PC-9 (cell line): ENCODE data around the gene GNA12. TPM values are rescaled to one million over a fixed set of nuclear protein-coding genes. Genes with fewer than 3 reads are reported as not detected.

Experiments used
- BruUV-seq: library from RNA; stranded (reverse); fragments of 400-500 nt; replicated peaks from 2 replicates; lab custom pipeline; 2021; lab: Mats Ljungman, UMichigan
- CTCF ChIA-PET: fragments of 300-600 bp; sonication (Branson Sonifier 250); formaldehyde crosslinking; loops from one replicate; lab custom pipeline; 2022; ENCODE audit warnings: antibody characterized with exemption; lab: Charles Lee
- POLR2A ChIA-PET: fragments of 300-600 bp; sonication (Branson Sonifier 250); formaldehyde crosslinking; loops from one replicate; lab custom pipeline; 2022; ENCODE audit warnings: antibody characterized with exemption; ENCODE audit not compliant: unreplicated experiment; lab: Charles Lee
- DNase-seq, 2 experiments: peaks; one replicate each; pipeline versions ENCODE4 v3.0.0 to v3.0.0-alpha.2; 2015 to 2022; ENCODE audit warnings: mixed read lengths in 1 of 2
- H2AFZ ChIP-seq: fragments of 200-600 bp; sonication (generic); 2 replicates; pipeline ENCODE4 v1.8.1; 2017; ENCODE audit warnings: antibody characterized with exemption
- H3F3A ChIP-seq: fragments of 200-600 bp; sonication (generic); 2 replicates; pipeline ENCODE4 v1.8.1; 2017; ENCODE audit warnings: antibody characterized with exemption, mild to moderate bottlenecking, low read depth; ENCODE audit not compliant: insufficient read depth
- H3K27ac ChIP-seq: fragments of 200-600 bp; sonication (generic); 2 replicates; pipeline ENCODE4 v1.6.1; 2016; ENCODE audit warnings: mixed run types
- H3K27me3 ChIP-seq: fragments of 200-600 bp; sonication (generic); 2 replicates; pipeline ENCODE4 v1.6.1; 2016; ENCODE audit warnings: low read depth, mixed run types; ENCODE audit not compliant: insufficient read depth
- H3K36me3 ChIP-seq: fragments of 200-600 bp; sonication (generic); 2 replicates; pipeline ENCODE4 v1.6.1; 2016; ENCODE audit warnings: low read depth, mixed run types
- H3K4me1 ChIP-seq: fragments of 200-600 bp; sonication (generic); replicated peaks from 2 replicates; pipeline ENCODE4 v1.6.1; 2016; ENCODE audit warnings: mixed run types; ENCODE audit not compliant: insufficient read depth
- H3K4me2 ChIP-seq: fragments of 200-600 bp; sonication (generic); 2 replicates; pipeline ENCODE4 v1.6.1; 2017; ENCODE audit warnings: mixed run types
- H3K4me3 ChIP-seq: fragments of 200-600 bp; sonication (generic); 2 replicates; pipeline ENCODE4 v1.6.1; 2016; ENCODE audit warnings: mixed run types
- H3K79me2 ChIP-seq: fragments of 200-600 bp; sonication (generic); 2 replicates; pipeline ENCODE4 v1.6.1; 2017; ENCODE audit warnings: low read depth, mixed run types
- H3K9me2 ChIP-seq: fragments of 200-600 bp; sonication (generic); 2 replicates; pipeline ENCODE4 v1.8.1; 2017; ENCODE audit warnings: mild to moderate bottlenecking; ENCODE audit not compliant: insufficient read depth
- H3K9me3 ChIP-seq: fragments of 200-600 bp; sonication (generic); 2 replicates; pipeline ENCODE4 v1.8.1; 2016; ENCODE audit warnings: low read depth; ENCODE audit not compliant: insufficient read depth
- H4K20me1 ChIP-seq: fragments of 200-600 bp; sonication (generic); 2 replicates; pipeline ENCODE4 v1.8.1; 2017; ENCODE audit not compliant: insufficient read depth
- EZH2 ChIP-seq: fragments of 200-600 bp; sonication (generic); IDR thresholded peaks from 2 replicates; pipeline ENCODE4 v1.8.0; 2017; ENCODE audit warnings: antibody characterized with exemption, low read depth
- intact Hi-C: fragments of 100-400 bp; cut with micrococcal nuclease; formaldehyde crosslinking; loops from one replicate; pipeline ENCODE4 v1.10.0; 2022; ENCODE audit not compliant: unreplicated experiment
- total RNA-seq: library from RNA; stranded (reverse); gene quantifications from 2 replicates; pipeline ENCODE4 v1.2.3, GENCODE V29; 2021
- TF ChIP-seq, protein P1 (sequence below): fragments of 200-600 bp; sonication (generic); conservative IDR thresholded peaks from 2 replicates; pipeline ENCODE4 v1.6.1; 2017; ENCODE audit warnings: mixed run types, antibody characterized with exemption, mild to moderate bottlenecking, moderate library complexity

Gene GNA12
- total RNA-seq, 1 experiment from 2014 or later: 51.7 TPM

DNA sequence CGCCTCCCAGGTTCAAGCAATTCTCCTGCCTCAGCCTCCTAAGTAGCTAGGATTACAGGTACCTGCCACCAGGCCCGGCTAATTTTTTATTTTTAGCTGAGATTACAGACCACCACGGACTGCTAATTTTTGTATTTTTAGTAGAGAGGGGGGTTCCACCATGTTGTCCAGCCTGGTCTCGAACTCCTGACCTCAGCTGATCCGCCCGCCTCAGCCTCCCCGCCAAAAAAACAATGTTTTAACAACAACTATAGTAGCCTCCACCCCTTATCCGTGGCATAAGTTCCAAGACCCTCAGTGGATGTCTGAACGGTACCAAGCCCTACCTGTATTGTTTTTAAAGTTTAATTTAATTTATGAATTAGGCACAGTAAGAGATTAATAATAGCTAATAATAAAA is 48.2 kb downstream of the GNA12 start:
- Histone ChIP-seq H2AFZ (no peak overlapping the region), H4K20me1 (no peaks in the 10 kb centered on the region), H3K27ac (no peak overlapping the region), H3K9me2 (no peaks in the 10 kb centered on the region), H3K9me3 (no peaks in the 10 kb centered on the region), H3K4me3 (no peak overlapping the region), H3K27me3 (no peaks in the 10 kb centered on the region), H3F3A (0 out of 2 replicates have a peak, but pooled peaks cover 2% of the 10 kb centered on the region), H3K36me3 (peaks cover 22% of the 10 kb centered on the region), H3K79me2 (peaks cover 79% of the 10 kb centered on the region), H3K4me1 (peaks cover 6% of the 10 kb centered on the region), H3K4me2 (no peak overlapping the region)
- no peak for DNase-seq
- BruUV-seq: no TSS peak
- TF ChIP-seq, protein P1, sequence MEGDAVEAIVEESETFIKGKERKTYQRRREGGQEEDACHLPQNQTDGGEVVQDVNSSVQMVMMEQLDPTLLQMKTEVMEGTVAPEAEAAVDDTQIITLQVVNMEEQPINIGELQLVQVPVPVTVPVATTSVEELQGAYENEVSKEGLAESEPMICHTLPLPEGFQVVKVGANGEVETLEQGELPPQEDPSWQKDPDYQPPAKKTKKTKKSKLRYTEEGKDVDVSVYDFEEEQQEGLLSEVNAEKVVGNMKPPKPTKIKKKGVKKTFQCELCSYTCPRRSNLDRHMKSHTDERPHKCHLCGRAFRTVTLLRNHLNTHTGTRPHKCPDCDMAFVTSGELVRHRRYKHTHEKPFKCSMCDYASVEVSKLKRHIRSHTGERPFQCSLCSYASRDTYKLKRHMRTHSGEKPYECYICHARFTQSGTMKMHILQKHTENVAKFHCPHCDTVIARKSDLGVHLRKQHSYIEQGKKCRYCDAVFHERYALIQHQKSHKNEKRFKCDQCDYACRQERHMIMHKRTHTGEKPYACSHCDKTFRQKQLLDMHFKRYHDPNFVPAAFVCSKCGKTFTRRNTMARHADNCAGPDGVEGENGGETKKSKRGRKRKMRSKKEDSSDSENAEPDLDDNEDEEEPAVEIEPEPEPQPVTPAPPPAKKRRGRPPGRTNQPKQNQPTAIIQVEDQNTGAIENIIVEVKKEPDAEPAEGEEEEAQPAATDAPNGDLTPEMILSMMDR: no peak
- TF ChIP-seq EZH2: no peak
- POLR2A ChIA-PET: no interaction called here
- intact Hi-C loops: no loop called here
- CTCF ChIA-PET: no interaction called here

GRCh38 chr7:2794836-2795636 is 49.1 kb downstream of the GNA12 start:
- no peaks in the 10 kb centered on the region for H3K9me2 ChIP-seq
- H3K4me1 ChIP-seq: no peaks in the 10 kb centered on the region
- H2AFZ ChIP-seq: no peak overlapping the region
- TF ChIP-seq, protein P1: no peak
- TF ChIP-seq EZH2: no peak
- no peaks in the 10 kb centered on the region for H4K20me1 ChIP-seq
- ChIA-PET CTCF (no interaction called here), POLR2A (no interaction called here)
- no peak overlapping the region for H3K4me2 ChIP-seq
- peaks cover 11% of the 10 kb centered on the region; the same call in 1 of the 2 replicates for H3F3A ChIP-seq
- H3K27me3 ChIP-seq: no peaks in the 10 kb centered on the region
- H3K36me3 ChIP-seq: peaks cover 26% of the 10 kb centered on the region
- peaks cover 78% of the 10 kb centered on the region for H3K79me2 ChIP-seq
- H3K9me3 ChIP-seq: no peaks in the 10 kb centered on the region
- no peak overlapping the region for H3K4me3 ChIP-seq
- DNase-seq: no peak
- BruUV-seq: no TSS peak
- intact Hi-C loops: no loop called here
- no peak overlapping the region for H3K27ac ChIP-seq

DNA sequence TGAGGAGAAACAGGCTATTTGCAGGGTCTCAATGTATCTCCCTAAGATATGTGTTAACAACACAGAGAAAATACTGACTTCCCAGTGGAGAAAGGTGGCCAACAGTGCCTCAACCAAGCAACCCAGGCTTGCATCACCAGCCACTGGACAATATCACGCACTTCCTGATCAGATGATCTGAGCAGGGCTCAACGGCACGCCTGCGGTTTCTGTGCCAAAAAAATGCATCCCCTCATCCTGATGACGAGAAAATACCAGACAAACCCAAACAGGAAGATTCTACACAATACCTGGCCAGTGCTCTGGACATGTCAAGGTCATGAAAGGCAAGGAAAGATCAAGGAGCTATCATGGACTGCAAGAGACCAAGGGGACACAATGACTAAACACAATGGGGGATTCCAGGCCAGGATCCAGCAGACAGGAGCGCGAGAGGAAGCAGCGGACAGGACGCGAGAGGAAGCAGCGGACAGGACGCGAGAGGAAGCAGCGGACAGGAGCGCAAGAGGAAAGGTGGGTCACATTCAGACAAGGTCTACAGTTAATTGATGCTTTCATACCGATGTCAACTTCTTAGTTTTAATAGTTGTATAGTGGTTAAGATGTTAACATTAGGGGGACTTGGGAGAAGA is 51.1 kb downstream of the GNA12 start:
- no TSS peak for BruUV-seq
- peaks cover 11% of the 10 kb centered on the region; the same call in 1 of the 2 replicates for H3F3A ChIP-seq
- H3K27me3 ChIP-seq: no peaks in the 10 kb centered on the region
- intact Hi-C loops: no loop called here
- no peak overlapping the region for H3K27ac ChIP-seq
- no peaks in the 10 kb centered on the region for H4K20me1 ChIP-seq
- no peak for DNase-seq
- peaks cover 70% of the 10 kb centered on the region for H3K79me2 ChIP-seq
- peaks cover 31% of the 10 kb centered on the region for H3K36me3 ChIP-seq
- H2AFZ ChIP-seq: no peak overlapping the region
- TF ChIP-seq, protein P1: no peak
- TF ChIP-seq EZH2: no peak
- H3K9me2 ChIP-seq: no peaks in the 10 kb centered on the region
- ChIA-PET CTCF (no interaction called here), POLR2A (no interaction called here)
- H3K4me2 ChIP-seq: no peak overlapping the region
- no peaks in the 10 kb centered on the region for H3K9me3 ChIP-seq
- H3K4me3 ChIP-seq: no peak overlapping the region
- H3K4me1 ChIP-seq: no peaks in the 10 kb centered on the region
